GM23338 (cell line): ENCODE measurements around the gene PDE5A. TPM values are rescaled to one million over a fixed set of nuclear protein-coding genes. Genes with fewer than 3 reads are reported as not detected.

Experiments used
- ATAC-seq: fragments of 200-7000 bp; cut with Tn5 transposase; 3 replicates; pipeline ENCODE4 v1.9.1; 2020
- DNase-seq: peaks from one replicate; pipeline ENCODE4 v3.0.0-alpha.2; 2015; ENCODE audit warnings: low spot score
- H2AFZ ChIP-seq: fragments of 200-600 bp; sonication (generic); 2 replicates; pipeline ENCODE4 v1.8.0; 2016; ENCODE audit warnings: antibody characterized with exemption, mild to moderate bottlenecking, moderate library complexity
- H3F3A ChIP-seq: fragments of 200-600 bp; sonication (generic); replicated peaks from 2 replicates; pipeline ENCODE4 v1.8.0; 2017; ENCODE audit warnings: antibody characterized with exemption, mixed run types, low read depth
- H3K27ac ChIP-seq: fragments of 200-600 bp; sonication (generic); 2 replicates; pipeline ENCODE4 v1.6.1; 2016; ENCODE audit warnings: low read depth
- H3K27me3 ChIP-seq: fragments of 200-600 bp; sonication (generic); 2 replicates; pipeline ENCODE4 v1.8.0; 2016; ENCODE audit warnings: mild to moderate bottlenecking, mixed run types, moderate library complexity; ENCODE audit not compliant: insufficient read depth
- H3K36me3 ChIP-seq: fragments of 200-600 bp; sonication (generic); 2 replicates; pipeline ENCODE4 v1.8.0; 2016; ENCODE audit warnings: mild to moderate bottlenecking; ENCODE audit not compliant: insufficient read depth
- H3K4me1 ChIP-seq: fragments of 200-600 bp; sonication (generic); 2 replicates; pipeline ENCODE4 v1.8.0; 2016; ENCODE audit warnings: mild to moderate bottlenecking, moderate library complexity; ENCODE audit not compliant: insufficient read depth
- H3K4me2 ChIP-seq: fragments of 200-600 bp; sonication (generic); 2 replicates; pipeline ENCODE4 v1.7.1; 2017; ENCODE audit warnings: mixed run types
- H3K4me3 ChIP-seq: fragments of 200-600 bp; sonication (generic); 2 replicates; pipeline ENCODE4 v1.6.1; 2016; ENCODE audit warnings: mixed run types
- H3K79me2 ChIP-seq: fragments of 200-600 bp; sonication (generic); replicated peaks from 2 replicates; pipeline ENCODE4 v1.8.0; 2017; ENCODE audit warnings: mild to moderate bottlenecking; ENCODE audit not compliant: insufficient read depth
- H3K9me2 ChIP-seq: fragments of 200-600 bp; sonication (generic); 2 replicates; pipeline ENCODE4 v1.8.0; 2017; ENCODE audit not compliant: insufficient read depth
- H4K20me1 ChIP-seq: fragments of 200-600 bp; sonication (generic); replicated peaks from 2 replicates; pipeline ENCODE4 v1.8.0; 2017; ENCODE audit warnings: mild to moderate bottlenecking; ENCODE audit not compliant: insufficient read depth
- H3K27ac Mint-ChIP-seq: 2 replicates; pipeline ENCODE4 v1.8.0; 2020; ENCODE audit warnings: inconsistent platforms, mild to moderate bottlenecking, moderate library complexity, mixed read lengths
- H3K27me3 Mint-ChIP-seq: 3 replicates; pipeline ENCODE4 v1.8.0; 2022; ENCODE audit warnings: low read depth, mild to moderate bottlenecking, moderate library complexity, mixed read lengths, inconsistent platforms; ENCODE audit not compliant: insufficient read depth, poor library complexity
- H3K36me3 Mint-ChIP-seq: 3 replicates; pipeline ENCODE4 v1.8.0; 2021; ENCODE audit warnings: low read depth, mild to moderate bottlenecking, inconsistent platforms, moderate library complexity, mixed read lengths
- H3K4me1 Mint-ChIP-seq: 3 replicates; pipeline ENCODE4 v1.8.0; 2020; ENCODE audit warnings: mild to moderate bottlenecking, inconsistent platforms, mixed read lengths
- H3K4me3 Mint-ChIP-seq: 3 replicates; pipeline ENCODE4 v1.8.0; 2021; ENCODE audit warnings: moderate library complexity, mild to moderate bottlenecking, inconsistent platforms, mixed read lengths
- H3K9me3 Mint-ChIP-seq: 3 replicates; pipeline ENCODE4 v1.8.0; 2020; ENCODE audit warnings: moderate library complexity, mild to moderate bottlenecking, inconsistent platforms, mixed read lengths
- CREB1 ChIP-seq: fragments of 250-450 bp; sonication (Bioruptor Pico); IDR thresholded peaks from 2 replicates; pipeline ENCODE4 v1.5.0; 2020; ENCODE audit warnings: low read depth, mild to moderate bottlenecking, moderate library complexity
- CTCF ChIP-seq, 2 experiments: fragments of 200-600 bp in 1 of 2; sonication (generic) in 1 of 2; conservative IDR thresholded peaks; 2 replicates each; pipeline versions ENCODE4 v1.5.1 to v1.6.1; 2016 to 2017; ENCODE audit warnings: antibody characterized with exemption in 2 of 2, low read depth in 2 of 2, mild to moderate bottlenecking in 2 of 2, moderate library complexity in 1 of 2
- ETS1 ChIP-seq: IDR thresholded peaks from 2 replicates; pipeline ENCODE4 v1.6.1; 2016; ENCODE audit warnings: antibody characterized with exemption
- EZH2 ChIP-seq: fragments of 200-600 bp; sonication (generic); IDR thresholded peaks from one replicate; pipeline ENCODE4 v1.8.0; 2017; ENCODE audit warnings: antibody characterized with exemption, mild to moderate bottlenecking, low read depth; ENCODE audit not compliant: unreplicated experiment
- EZH2phosphoT487 ChIP-seq: fragments of 200-600 bp; sonication (generic); IDR thresholded peaks from one replicate; pipeline ENCODE4 v1.8.1; 2018; ENCODE audit warnings: antibody characterized with exemption; ENCODE audit not compliant: unreplicated experiment
- JUNB ChIP-seq: IDR thresholded peaks from one replicate; pipeline ENCODE4 v1.6.1; 2016; ENCODE audit warnings: antibody characterized with exemption; ENCODE audit not compliant: unreplicated experiment
- NANOG ChIP-seq: IDR thresholded peaks from 2 replicates; pipeline ENCODE4 v1.6.1; 2016; ENCODE audit warnings: antibody characterized with exemption, borderline replicate concordance
- POLR2AphosphoS5 ChIP-seq: IDR thresholded peaks from 2 replicates; pipeline ENCODE4 v1.6.1; 2016; ENCODE audit warnings: antibody characterized with exemption, low read depth
- REST ChIP-seq: IDR thresholded peaks from one replicate; pipeline ENCODE4 v1.6.1; 2018; ENCODE audit warnings: antibody characterized with exemption; ENCODE audit not compliant: unreplicated experiment
- STAT1 ChIP-seq: IDR thresholded peaks from one replicate; pipeline ENCODE4 v1.6.1; 2016; ENCODE audit warnings: antibody characterized with exemption; ENCODE audit not compliant: unreplicated experiment
- ZNF331 ChIP-seq: fragments of 250-450 bp; sonication (Bioruptor Pico); IDR thresholded peaks from 2 replicates; pipeline ENCODE4 v1.5.0; 2020; ENCODE audit warnings: low read depth, mild to moderate bottlenecking, moderate library complexity
- ZNF462 ChIP-seq: fragments of 250-450 bp; sonication (Bioruptor Pico); IDR thresholded peaks from 2 replicates; pipeline ENCODE4 v1.5.0; 2020; ENCODE audit warnings: mild to moderate bottlenecking, moderate library complexity
- polyA plus RNA-seq: library from polyadenylated mRNA; unstranded; fragments of >200 nt; fragmentation: Nextera tagmentation; extraction: Ambion mirVana; gene quantifications from 2 replicates; pipeline ENCODE4 v1.2.1, GENCODE V29; 2016
- total RNA-seq: library from RNA; depleted of rRNA; stranded (reverse); fragments of >200 nt; shearing (Covaris generic); gene quantifications from 2 replicates; pipeline ENCODE4 v1.2.3, GENCODE V29; 2014

The PDE5A gene
- total and polyA plus RNA-seq, 2 experiments from 2014 or later = 15.0 to 22.6 TPM

GRCh38 chr4:119540249-119540648, 88.4 kb downstream of the PDE5A start:
- Histone ChIP-seq H2AFZ (no peak overlapping the region), H3K4me2 (no peak overlapping the region), H3K79me2 (no peaks in the 10 kb centered on the region), H3K4me1 (no peaks in the 10 kb centered on the region; the same call in 1 of the 2 replicates), H3K27me3 (no peaks in the 10 kb centered on the region), H3K36me3 (peaks cover 21% of the 10 kb centered on the region; the same call in 1 of the 2 replicates), H4K20me1 (no peaks in the 10 kb centered on the region), H3K27ac (no peak overlapping the region), H3K4me3 (no peak overlapping the region), H3F3A (no peaks in the 10 kb centered on the region), H3K9me2 (no peaks in the 10 kb centered on the region)
- H3K4me3 Mint-ChIP-seq = no peak overlapping the region
- H3K9me3 Mint-ChIP-seq = peaks cover 3% of the 10 kb centered on the region
- no peak overlapping the region for H3K27ac Mint-ChIP-seq
- no peaks in the 10 kb centered on the region; the same call in 2 of the 3 replicates for H3K4me1 Mint-ChIP-seq
- H3K27me3 Mint-ChIP-seq = no peaks in the 10 kb centered on the region
- H3K36me3 Mint-ChIP-seq = peaks cover 25% of the 10 kb centered on the region
- ATAC-seq = no peak
- TF ChIP-seq STAT1 (no peak), NANOG (no peak), POLR2AphosphoS5 (no peak), ETS1 (no peak), CREB1 (no peak), EZH2 (no peak), ZNF331 (no peak), CTCF (conservative IDR thresholded peaks at IDR 0.05; ENCODE audit: low read depth in 2 of 2) (no peak), EZH2phosphoT487 (no peak), JUNB (no peak), REST (no peak), ZNF462 (CRISPR knock-in tag) (no peak)
- no peak for DNase-seq
